ENCODE results near the gene TIMD4.

TIMD4 gene

DNA sequence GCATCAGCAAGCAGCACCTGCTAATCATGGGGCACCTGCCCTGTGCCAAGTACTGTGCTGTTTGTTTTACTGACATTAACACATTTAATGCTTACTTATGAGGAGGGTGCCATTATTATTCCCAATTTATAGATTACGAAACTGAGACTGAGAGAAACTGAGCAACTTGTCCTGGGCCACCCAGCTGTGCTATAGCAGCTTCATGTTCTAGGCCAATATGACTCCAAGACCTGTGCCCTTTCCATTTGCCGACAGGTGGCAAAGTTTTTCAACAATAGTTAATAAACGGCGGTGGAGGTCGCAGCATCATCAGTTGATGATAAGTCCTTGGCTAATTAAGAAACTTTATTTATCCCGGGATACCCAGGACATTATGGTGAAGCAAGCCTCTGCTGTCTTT lies 55.4 kb downstream of the TIMD4 start:
- H3K4me3 ChIP-seq (ENCODE audit: low read depth, low read length), result no peak overlapping the region
- TF ChIP-seq, protein P1, sequence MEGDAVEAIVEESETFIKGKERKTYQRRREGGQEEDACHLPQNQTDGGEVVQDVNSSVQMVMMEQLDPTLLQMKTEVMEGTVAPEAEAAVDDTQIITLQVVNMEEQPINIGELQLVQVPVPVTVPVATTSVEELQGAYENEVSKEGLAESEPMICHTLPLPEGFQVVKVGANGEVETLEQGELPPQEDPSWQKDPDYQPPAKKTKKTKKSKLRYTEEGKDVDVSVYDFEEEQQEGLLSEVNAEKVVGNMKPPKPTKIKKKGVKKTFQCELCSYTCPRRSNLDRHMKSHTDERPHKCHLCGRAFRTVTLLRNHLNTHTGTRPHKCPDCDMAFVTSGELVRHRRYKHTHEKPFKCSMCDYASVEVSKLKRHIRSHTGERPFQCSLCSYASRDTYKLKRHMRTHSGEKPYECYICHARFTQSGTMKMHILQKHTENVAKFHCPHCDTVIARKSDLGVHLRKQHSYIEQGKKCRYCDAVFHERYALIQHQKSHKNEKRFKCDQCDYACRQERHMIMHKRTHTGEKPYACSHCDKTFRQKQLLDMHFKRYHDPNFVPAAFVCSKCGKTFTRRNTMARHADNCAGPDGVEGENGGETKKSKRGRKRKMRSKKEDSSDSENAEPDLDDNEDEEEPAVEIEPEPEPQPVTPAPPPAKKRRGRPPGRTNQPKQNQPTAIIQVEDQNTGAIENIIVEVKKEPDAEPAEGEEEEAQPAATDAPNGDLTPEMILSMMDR (IDR thresholded peaks at IDR 0.05; ENCODE audit: insufficient read depth, low read length, missing control alignments), result no peak
- CTCF ChIA-PET, result no interaction called here
- POLR2A ChIA-PET, result no interaction called here
- no peak for DNase-seq (ENCODE audit: low read depth, low spot score)

- ChIA-PET POLR2A (no interaction called here), CTCF (no interaction called here)
- DNase-seq (ENCODE audit: low read depth, low spot score), result no peak
- no peak overlapping the region for H3K4me3 ChIP-seq (ENCODE audit: low read depth, low read length)
- TF ChIP-seq, protein P1 (IDR thresholded peaks at IDR 0.05; ENCODE audit: insufficient read depth, low read length, missing control alignments), result no peak
Observed at GRCh38 chr5:156906807-156907206, 56.2 kb downstream of the TIMD4 start.

- ChIA-PET CTCF (no interaction called here), POLR2A (no interaction called here)
- no peak overlapping the region for H3K4me3 ChIP-seq (ENCODE audit: low read depth, low read length)
- TF ChIP-seq, protein P1 (IDR thresholded peaks at IDR 0.05; ENCODE audit: insufficient read depth, low read length, missing control alignments), result no peak
- DNase-seq (ENCODE audit: low read depth, low spot score), result no peak
Observed at GRCh38 chr5:156896546-156896945, 66.5 kb downstream of the TIMD4 start.

- TF ChIP-seq, protein P1 (IDR thresholded peaks at IDR 0.05; ENCODE audit: insufficient read depth, low read length, missing control alignments), result no peak
- CTCF ChIA-PET, result no interaction called here
- POLR2A ChIA-PET, result no interaction called here
- H3K4me3 ChIP-seq (ENCODE audit: low read depth, low read length), result no peak overlapping the region
- DNase-seq (ENCODE audit: low read depth, low spot score), result no peak
Observed at GRCh38 chr5:156893517-156893916, 69.5 kb downstream of the TIMD4 start.

DNA sequence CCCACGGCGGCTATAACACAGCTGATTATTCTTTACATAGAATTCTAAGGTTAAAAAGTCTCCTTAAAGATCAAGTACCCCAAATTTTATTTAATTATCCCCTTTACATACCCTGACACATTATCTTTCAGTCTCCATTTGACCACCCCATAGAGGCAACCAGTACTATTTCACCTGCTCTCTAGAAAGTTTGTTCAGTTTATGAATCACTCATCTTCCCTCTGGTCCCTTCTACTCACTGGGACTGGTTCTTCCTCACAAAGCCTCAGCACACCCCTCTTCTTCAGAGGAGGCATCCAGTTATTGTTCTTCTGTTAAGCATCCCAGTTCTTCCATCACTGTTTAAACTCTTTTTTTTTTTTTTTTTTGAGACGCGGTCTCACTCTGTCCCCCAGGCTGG lies 70.2 kb downstream of the TIMD4 start:
- CTCF ChIA-PET, result no interaction called here
- TF ChIP-seq, protein P1 (IDR thresholded peaks at IDR 0.05; ENCODE audit: insufficient read depth, low read length, missing control alignments), result no peak
- no peak overlapping the region for H3K4me3 ChIP-seq (ENCODE audit: low read depth, low read length)
- DNase-seq (ENCODE audit: low read depth, low spot score), result no peak
- POLR2A ChIA-PET, result no interaction called here

DNA sequence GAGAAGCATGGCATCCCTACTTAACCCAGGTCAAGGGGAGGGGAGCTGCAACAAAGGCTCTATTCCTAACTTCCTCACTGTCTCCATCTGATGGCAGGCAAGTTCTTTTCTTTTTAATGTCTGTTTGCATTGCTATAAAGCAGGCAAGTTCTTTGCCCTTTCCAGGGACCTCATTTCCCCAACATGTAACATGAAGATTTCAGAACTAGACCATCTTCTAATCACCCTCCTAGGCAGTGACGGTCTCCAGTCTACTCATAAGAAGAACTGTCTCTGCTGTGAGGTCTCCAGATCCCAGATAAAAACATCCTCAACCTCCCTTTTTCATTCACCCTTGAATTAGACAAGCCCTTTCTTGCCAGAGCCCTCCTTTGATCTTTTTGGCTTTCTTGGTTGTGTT lies 70.8 kb downstream of the TIMD4 start:
- ChIA-PET CTCF (no interaction called here), POLR2A (no interaction called here)
- DNase-seq (ENCODE audit: low read depth, low spot score), result no peak
- H3K4me3 ChIP-seq (ENCODE audit: low read depth, low read length), result no peak overlapping the region
- TF ChIP-seq, protein P1 (IDR thresholded peaks at IDR 0.05; ENCODE audit: insufficient read depth, low read length, missing control alignments), result no peak

All from AG04449 (cell line).